ENCODE data around the gene PRKAG2.

GRCh38 chr7:151650161-151650560 lies 226.8 kb downstream of the PRKAG2 start:
- TF ChIP-seq, protein P1, sequence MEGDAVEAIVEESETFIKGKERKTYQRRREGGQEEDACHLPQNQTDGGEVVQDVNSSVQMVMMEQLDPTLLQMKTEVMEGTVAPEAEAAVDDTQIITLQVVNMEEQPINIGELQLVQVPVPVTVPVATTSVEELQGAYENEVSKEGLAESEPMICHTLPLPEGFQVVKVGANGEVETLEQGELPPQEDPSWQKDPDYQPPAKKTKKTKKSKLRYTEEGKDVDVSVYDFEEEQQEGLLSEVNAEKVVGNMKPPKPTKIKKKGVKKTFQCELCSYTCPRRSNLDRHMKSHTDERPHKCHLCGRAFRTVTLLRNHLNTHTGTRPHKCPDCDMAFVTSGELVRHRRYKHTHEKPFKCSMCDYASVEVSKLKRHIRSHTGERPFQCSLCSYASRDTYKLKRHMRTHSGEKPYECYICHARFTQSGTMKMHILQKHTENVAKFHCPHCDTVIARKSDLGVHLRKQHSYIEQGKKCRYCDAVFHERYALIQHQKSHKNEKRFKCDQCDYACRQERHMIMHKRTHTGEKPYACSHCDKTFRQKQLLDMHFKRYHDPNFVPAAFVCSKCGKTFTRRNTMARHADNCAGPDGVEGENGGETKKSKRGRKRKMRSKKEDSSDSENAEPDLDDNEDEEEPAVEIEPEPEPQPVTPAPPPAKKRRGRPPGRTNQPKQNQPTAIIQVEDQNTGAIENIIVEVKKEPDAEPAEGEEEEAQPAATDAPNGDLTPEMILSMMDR (IDR thresholded peaks at IDR 0.05) = no peak
- no peak for TF ChIP-seq FOXJ3 (CRISPR knock-in tag; IDR thresholded peaks at IDR 0.05)
- no peak for TF ChIP-seq POLR2AphosphoS5 (IDR thresholded peaks at IDR 0.05; ENCODE audit: low read depth, low read length)
- no peak for TF ChIP-seq MAX (IDR thresholded peaks at IDR 0.05; ENCODE audit: low read depth)
- TF ChIP-seq REST (IDR thresholded peaks at IDR 0.05; ENCODE audit: low read depth, low read length) = no peak
- TF ChIP-seq TAF1 (IDR thresholded peaks at IDR 0.05; ENCODE audit: borderline replicate concordance, low read depth, low read length) = no peak
- TF ChIP-seq, protein P2, sequence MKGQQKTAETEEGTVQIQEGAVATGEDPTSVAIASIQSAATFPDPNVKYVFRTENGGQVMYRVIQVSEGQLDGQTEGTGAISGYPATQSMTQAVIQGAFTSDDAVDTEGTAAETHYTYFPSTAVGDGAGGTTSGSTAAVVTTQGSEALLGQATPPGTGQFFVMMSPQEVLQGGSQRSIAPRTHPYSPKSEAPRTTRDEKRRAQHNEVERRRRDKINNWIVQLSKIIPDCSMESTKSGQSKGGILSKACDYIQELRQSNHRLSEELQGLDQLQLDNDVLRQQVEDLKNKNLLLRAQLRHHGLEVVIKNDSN (IDR thresholded peaks at IDR 0.05; ENCODE audit: borderline replicate concordance, low read depth) = no peak
- TF ChIP-seq JUND (IDR thresholded peaks at IDR 0.05) = no peak
- TF ChIP-seq RAD21 (IDR thresholded peaks at IDR 0.05; ENCODE audit: low read length) = no peak
- TF ChIP-seq FOSL2 (IDR thresholded peaks at IDR 0.05; ENCODE audit: borderline replicate concordance, low read depth) = no peak
- TF ChIP-seq MXI1 (IDR thresholded peaks at IDR 0.05; ENCODE audit: low read depth, low read length) = no peak
